Naive thymus-derived CD8-positive, alpha-beta T cell (primary cell): ENCODE measurements around the gene NR4A1. TPM values are rescaled to one million over a fixed set of nuclear protein-coding genes. Genes with fewer than 3 reads are reported as not detected.
A peak's percentile ranks its signal among the peaks of the same experiment; 100 is the strongest.

ENCODE experiments used
- ATAC-seq, 2 donors: fragments of 150-1000 bp; cut with Tn5 transposase in 1 of 2; sonication (Bioruptor Pico), chemical (Tn5 transposase) in 1 of 2; 1 replicate in 1 of 2; 2 replicates in 1 of 2; pipeline ENCODE4 v1.10.0; 2021; ENCODE audit warnings: mild to moderate bottlenecking in 2 of 2, moderate library complexity in 2 of 2
- POLR2A ChIA-PET: fragments of 350-600 bp; sonication (Branson Sonifier 250); formaldehyde crosslinking; loops from one replicate; lab custom pipeline; 2021; ENCODE audit warnings: antibody characterized with exemption; lab: Charles Lee
- DNase-seq, 10 donors: peaks; one replicate each; pipeline versions ENCODE4 v3.0.0 to v3.0.0-alpha.2; 2020 to 2022
- H3K27ac Mint-ChIP-seq, 10 donors: one replicate each; pipeline ENCODE4 v1.8.0; 2020 to 2022; ENCODE audit warnings: mild to moderate bottlenecking in 10 of 10, mixed read lengths in 10 of 10, moderate library complexity in 4 of 10, inconsistent platforms in 1 of 10
- H3K27me3 Mint-ChIP-seq, 5 donors: one replicate each; pipeline ENCODE4 v1.8.0; 2021 to 2022; ENCODE audit warnings: mixed read lengths in 5 of 5
- H3K36me3 Mint-ChIP-seq, 3 donors: one replicate each; pipeline ENCODE4 v1.8.0; 2020 to 2022; ENCODE audit warnings: mixed read lengths in 3 of 3, mild to moderate bottlenecking in 2 of 3, inconsistent platforms in 1 of 3
- H3K4me1 Mint-ChIP-seq, 4 donors: one replicate each; pipeline ENCODE4 v1.8.0; 2021 to 2022; ENCODE audit warnings: mixed read lengths in 4 of 4
- H3K4me3 Mint-ChIP-seq, 10 donors: one replicate each; pipeline ENCODE4 v1.8.0; 2020 to 2022; ENCODE audit warnings: mild to moderate bottlenecking in 10 of 10, mixed read lengths in 10 of 10, moderate library complexity in 6 of 10, inconsistent platforms in 1 of 10
- H3K9me3 Mint-ChIP-seq, 9 donors: one replicate each; pipeline ENCODE4 v1.8.0; 2020 to 2022; ENCODE audit warnings: mixed read lengths in 9 of 9, mild to moderate bottlenecking in 3 of 9, inconsistent platforms in 1 of 9, moderate library complexity in 1 of 9
- polyA plus RNA-seq, 3 donors: library from polyadenylated mRNA; unstranded; fragments of 300-500 nt; fragmentation: Illumina TruSeq; gene quantifications; one replicate each; pipeline ENCODE4 v1.2.3, GENCODE V29; 2021
- total RNA-seq, 8 experiments: library from RNA in 2 of 8; stranded (reverse) in 2 of 8; gene quantifications; one replicate each; pipeline ENCODE4 v1.2.3 and lab custom pipeline; 2021 to 2026

The NR4A1 gene
- total and polyA plus RNA-seq, 5 experiments from 2014 or later = 0.39 to 2.4 (median 0.79) TPM

- no peak overlapping the region for H3K27ac Mint-ChIP-seq
- ATAC-seq (no peak), DNase-seq (peak in 1 of 10 donors; percentile 33)
- no peaks in the 10 kb centered on the region for H3K9me3 Mint-ChIP-seq
- no peak overlapping the region for H3K4me3 Mint-ChIP-seq
- peaks cover 12 to 26% (median 20%) of the 10 kb centered on the region in 4 donors for H3K4me1 Mint-ChIP-seq
- H3K27me3 Mint-ChIP-seq = no peaks in the 10 kb centered on the region
- POLR2A ChIA-PET = interaction anchor here (1.3 to 1.4 kb wide), 2 partner anchors 13 to 24 kb away, joined by 3 to 5 read pairs; partner anchors contain the start of gene ATG101
- H3K36me3 Mint-ChIP-seq = no peaks in the 10 kb centered on the region
Measured at GRCh38 chr12:52055731-52056711, 4.8 kb downstream of the NR4A1 start.

- H3K9me3 Mint-ChIP-seq = no peaks in the 10 kb centered on the region
- ATAC-seq = no peak
- peak overlapping the region in 3 of 10 donors; percentile 9 to 50 (median 22) for H3K27ac Mint-ChIP-seq
- no peaks in the 10 kb centered on the region for H3K36me3 Mint-ChIP-seq
- no peak overlapping the region for H3K4me3 Mint-ChIP-seq
- no peaks in the 10 kb centered on the region for H3K27me3 Mint-ChIP-seq
- peak in 1 of 10 donors; percentile 18 for DNase-seq
- H3K4me1 Mint-ChIP-seq = peaks cover 5 to 16% (median 12%) of the 10 kb centered on the region in 4 donors
- POLR2A ChIA-PET = interaction anchor here (1.3 to 1.4 kb wide), 2 partner anchors 12 to 25 kb away, joined by 3 to 5 read pairs; partner anchors contain the start of gene ATG101
Measured at GRCh38 chr12:52056801-52057637, 5.8 kb downstream of the NR4A1 start.

GRCh38 chr12:52057638-52058576 is 6.7 kb downstream of the NR4A1 start:
- Mint-ChIP-seq H3K4me1 (peaks cover 3 to 7% (median 4%) of the 10 kb centered on the region in 4 donors), H3K27me3 (no peaks in the 10 kb centered on the region), H3K9me3 (no peaks in the 10 kb centered on the region), H3K36me3 (no peaks in the 10 kb centered on the region), H3K4me3 (no peak overlapping the region), H3K27ac (peak overlapping the region in 1 of 10 donors; percentile 4)
- ATAC-seq = no peak
- POLR2A ChIA-PET = interaction anchor here (1.4 kb wide), 1 partner anchor 25 kb away, joined by 5 read pairs; no protein-coding TSS in a partner anchor
- no peak for DNase-seq

GRCh38 chr12:52058631-52059361 is 7.6 kb downstream of the NR4A1 start:
- ATAC-seq = no peak
- no peak overlapping the region for H3K4me3 Mint-ChIP-seq
- H3K4me1 Mint-ChIP-seq = peaks cover 0 to 3% (median under 1%) of the 10 kb centered on the region in 4 donors
- no peaks in the 10 kb centered on the region for H3K9me3 Mint-ChIP-seq
- peak in 1 of 10 donors; percentile 31 for DNase-seq
- peak overlapping the region in 4 of 10 donors; percentile 4 to 48 (median 33) for H3K27ac Mint-ChIP-seq
- H3K27me3 Mint-ChIP-seq = no peaks in the 10 kb centered on the region
- POLR2A ChIA-PET = interaction anchor here (1.9 to 2.9 kb wide), 2 partner anchors 9 to 12 kb away, joined by 9 to 13 read pairs; partner anchors contain the start of gene ATG101
- H3K36me3 Mint-ChIP-seq = no peaks in the 10 kb centered on the region

- Mint-ChIP-seq H3K4me1 (peaks cover 0 to 6% (median 0%) of the 10 kb centered on the region in 4 donors), H3K4me3 (no peak overlapping the region), H3K27me3 (no peaks in the 10 kb centered on the region), H3K9me3 (no peaks in the 10 kb centered on the region), H3K36me3 (no peaks in the 10 kb centered on the region), H3K27ac (peak overlapping the region in 1 of 10 donors; percentile 24)
- DNase-seq = peak in 1 of 10 donors; percentile 18
- POLR2A ChIA-PET = interaction anchor here (0.9 to 2.9 kb wide), 3 partner anchors 8 to 13 kb away, joined by 3 to 13 read pairs (median 9); partner anchors contain the start of gene ATG101
- peak in 1 of 2 donors; percentile 24 for ATAC-seq
Measured at GRCh38 chr12:52059582-52060497, 8.6 kb downstream of the NR4A1 start.

- peaks cover 0 to 6% (median 0%) of the 10 kb centered on the region in 4 donors for H3K4me1 Mint-ChIP-seq
- no peak overlapping the region for H3K4me3 Mint-ChIP-seq
- no peaks in the 10 kb centered on the region for H3K36me3 Mint-ChIP-seq
- no peak overlapping the region for H3K27ac Mint-ChIP-seq
- POLR2A ChIA-PET = interaction anchor here (0.8 to 2.9 kb wide), 4 partner anchors 9 to 35 kb away, joined by 3 to 13 read pairs (median 4); partner anchors contain the start of genes ATG101 and NR4A1
- H3K27me3 Mint-ChIP-seq = no peaks in the 10 kb centered on the region
- ATAC-seq (peak in 1 of 2 donors; percentile 12), DNase-seq (no peak)
- H3K9me3 Mint-ChIP-seq = no peaks in the 10 kb centered on the region
Measured at GRCh38 chr12:52060498-52061177, 9.4 kb downstream of the NR4A1 start.

GRCh38 chr12:52061470-52062166 is 10.4 kb downstream of the NR4A1 start:
- Mint-ChIP-seq H3K36me3 (no peaks in the 10 kb centered on the region), H3K4me1 (peaks cover 0 to 3% (median 0%) of the 10 kb centered on the region in 4 donors), H3K27me3 (no peaks in the 10 kb centered on the region), H3K4me3 (no peak overlapping the region), H3K9me3 (no peaks in the 10 kb centered on the region), H3K27ac (no peak overlapping the region)
- DNase-seq = no peak
- no peak for ATAC-seq
- POLR2A ChIA-PET = interaction anchor here (0.8 to 2.9 kb wide), 4 partner anchors 9 to 36 kb away, joined by 3 to 13 read pairs (median 4); partner anchors contain the start of genes ATG101 and NR4A1

- Mint-ChIP-seq H3K4me1 (peaks cover 0 to 5% (median 0%) of the 10 kb centered on the region in 4 donors), H3K27me3 (no peaks in the 10 kb centered on the region), H3K27ac (no peak overlapping the region), H3K9me3 (no peaks in the 10 kb centered on the region), H3K36me3 (no peaks in the 10 kb centered on the region), H3K4me3 (no peak overlapping the region)
- DNase-seq (no peak), ATAC-seq (no peak)
- POLR2A ChIA-PET = no interaction called here
Measured at GRCh38 chr12:52062167-52063081, 11.2 kb downstream of the NR4A1 start.
